Heart right ventricle (tissue), 16 donors: Measurements from ENCODE around the gene BAIAP2L2. TPM values are rescaled to one million over a fixed set of nuclear protein-coding genes. Genes with fewer than 3 reads are reported as not detected.
A peak's percentile ranks its signal among the peaks of the same experiment; 100 is the strongest.

Experiments used
- ATAC-seq, 8 donors: fragments of 200-7000 bp; cut with Tn5 transposase; one replicate each; pipeline ENCODE4 v1.9.1; 2020; ENCODE audit warnings: mild to moderate bottlenecking in 8 of 8, moderate library complexity in 8 of 8, moderate number of reproducible peaks in 1 of 8
- DNase-seq, 2 donors: peaks; one replicate each; pipeline ENCODE4 v3.0.0-alpha.2; 2020
- H3K27ac ChIP-seq, 10 donors: fragments of 200-600 bp; sonication (generic) in 2 of 10; one replicate each; pipeline versions ENCODE4 v1.5.0 to v1.8.0; 2020 to 2022; ENCODE audit warnings: mild to moderate bottlenecking in 3 of 10
- H3K27me3 ChIP-seq, 7 donors: fragments of 200-600 bp; one replicate each; pipeline ENCODE4 v1.8.0; 2021 to 2022; ENCODE audit warnings: mild to moderate bottlenecking in 2 of 7
- H3K36me3 ChIP-seq, 9 donors: fragments of 200-600 bp; sonication (generic) in 1 of 9; one replicate each; pipeline versions ENCODE4 v1.5.0 to v1.8.0; 2020 to 2022; ENCODE audit warnings: mild to moderate bottlenecking in 2 of 9
- H3K4me1 ChIP-seq, 9 donors: fragments of 200-600 bp; sonication (generic) in 1 of 9; one replicate each; pipeline versions ENCODE4 v1.5.0 to v1.8.0; 2020 to 2022; ENCODE audit warnings: mild to moderate bottlenecking in 4 of 9
- H3K4me3 ChIP-seq, 10 donors: fragments of 200-600 bp; sonication (generic) in 2 of 10; one replicate each; pipeline versions ENCODE4 v1.5.0 to v1.8.0; 2020 to 2022; ENCODE audit warnings: mild to moderate bottlenecking in 7 of 10, moderate library complexity in 2 of 10
- H3K9me3 ChIP-seq, 11 donors: fragments of 200-600 bp in 10 of 11; sonication (generic) in 2 of 11; one replicate each; pipeline versions ENCODE4 v1.5.0 to v1.8.0; 2013 to 2022; ENCODE audit warnings: mild to moderate bottlenecking in 2 of 11, control low read depth in 1 of 11, moderate library complexity in 1 of 11
- WGBS, 2 donors: extraction: QIAGEN DNeasy Blood & Tissue Kit; methylation state at CpG; one replicate each; pipeline ENCODE4 v1.1.7; 2013; ENCODE audit warnings: inconsistent platforms in 1 of 2; 5-methylcytosine and 5-hydroxymethylcytosine counted together
- intact Hi-C, 10 donors: fragments of 100-400 bp; cut with DNase I; formaldehyde crosslinking; loops; one replicate each; pipeline versions ENCODE4 v1.11.1 to v1.14.2; 2022
- polyA plus RNA-seq, 2 donors: library from polyadenylated mRNA; stranded (reverse); fragments of 200-250 nt; gene quantifications; one replicate each; pipeline ENCODE4 v1.2.3, GENCODE V29; 2013
- total RNA-seq, 10 donors: library from RNA; stranded (reverse); fragmentation: NEBNext Ultra II Directional in 3 of 10; extraction: Animal tissue kit (Norgen Biotek cat#: 25700) in 3 of 10; gene quantifications; one replicate each; pipeline versions ENCODE4 v1.2.1 to v1.2.4, GENCODE V29; 2021 to 2023
- TF ChIP-seq, protein P1 (sequence below), 9 donors: fragments of 200-600 bp; sonication (generic) in 2 of 9; IDR thresholded peaks; one replicate each; pipeline versions ENCODE4 v1.5.0 to v1.8.0; 2021 to 2022; ENCODE audit warnings: antibody characterized with exemption in 9 of 9, mild to moderate bottlenecking in 5 of 9, moderate library complexity in 1 of 9
- donor health status: Arrhythmogenic right ventricular cardiomyopathy.
- donor health status: ischemic (EF 13 %, LVEDD 7.1; RV severe dilation, severe dysfunction).
- donor health status: healthy with polysubstance abuse.
- donor health status: DM: no; HTN: yes; CAD: no.
- donor health status: DM: no; HTN: no; CAD: no.
- donor health status: ischemic (EF 25% LVEDD 6.9; RV normal size, moderate dysfunction).
- donor health status: ischemic (EF 25% LVEDD 5.7; RV mildly dilated, moderate dysfunction).
- donor health status: healthy.
- donor health status: DM: yes; HTN: yes; CAD: no.
- donor health status: Ischemic cardiomyopathy.
- donor health status: ischemic (EF 35%, LVEDD 5.7; RV mildly dilated, moderate dysfunction).
- donor health status: nonischemic (EF 11% LVEDD 7.7; RV severe dilation, severe dysfunction).
- donor health status: DM: yes; HTN: yes; CAD: no.
- donor health status: PGD.
- donor health status: ischemic (EF 29% LVEDD 5.4; RV normal size, mild dysfunction).
- donor health status: nonischemic (EF 23%, LVEDD 6.1; RV moderate dilation, normal function).

Gene BAIAP2L2
- total and polyA plus RNA-seq, 12 donors, result 0.12 to 0.37 (median 0.21) TPM; not detected in 4

DNA sequence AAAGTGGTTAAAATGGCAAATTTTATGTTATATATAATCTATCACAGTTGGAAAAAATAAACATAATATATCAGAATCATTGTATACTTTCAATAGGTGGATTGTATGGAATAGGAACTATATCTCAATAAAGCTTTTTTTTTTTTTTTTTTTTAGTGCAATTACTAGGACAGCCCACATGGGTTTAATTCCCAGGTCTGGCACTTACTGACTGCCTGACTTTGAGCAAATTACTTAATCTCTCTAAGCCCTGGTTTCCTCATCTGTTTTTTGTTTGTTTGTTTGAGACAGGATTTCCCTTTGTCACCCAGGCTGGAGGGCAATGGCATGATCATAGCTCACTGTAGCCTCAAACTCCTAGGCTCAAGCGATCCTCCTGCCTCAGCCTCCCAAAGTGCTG is 26.1 kb upstream of the BAIAP2L2 start:
- intact Hi-C loops, result no loop called here
- Histone ChIP-seq H3K27me3 (no peaks in the 10 kb centered on the region), H3K4me3 (no peak overlapping the region), H3K4me1 (peaks cover 0 to 3% (median 0%) of the 10 kb centered on the region in 9 donors), H3K27ac (no peak overlapping the region), H3K36me3 (peaks cover 0 to 73% (median 0%) of the 10 kb centered on the region in 9 donors), H3K9me3 (no peaks in the 10 kb centered on the region)
- TF ChIP-seq, protein P1, sequence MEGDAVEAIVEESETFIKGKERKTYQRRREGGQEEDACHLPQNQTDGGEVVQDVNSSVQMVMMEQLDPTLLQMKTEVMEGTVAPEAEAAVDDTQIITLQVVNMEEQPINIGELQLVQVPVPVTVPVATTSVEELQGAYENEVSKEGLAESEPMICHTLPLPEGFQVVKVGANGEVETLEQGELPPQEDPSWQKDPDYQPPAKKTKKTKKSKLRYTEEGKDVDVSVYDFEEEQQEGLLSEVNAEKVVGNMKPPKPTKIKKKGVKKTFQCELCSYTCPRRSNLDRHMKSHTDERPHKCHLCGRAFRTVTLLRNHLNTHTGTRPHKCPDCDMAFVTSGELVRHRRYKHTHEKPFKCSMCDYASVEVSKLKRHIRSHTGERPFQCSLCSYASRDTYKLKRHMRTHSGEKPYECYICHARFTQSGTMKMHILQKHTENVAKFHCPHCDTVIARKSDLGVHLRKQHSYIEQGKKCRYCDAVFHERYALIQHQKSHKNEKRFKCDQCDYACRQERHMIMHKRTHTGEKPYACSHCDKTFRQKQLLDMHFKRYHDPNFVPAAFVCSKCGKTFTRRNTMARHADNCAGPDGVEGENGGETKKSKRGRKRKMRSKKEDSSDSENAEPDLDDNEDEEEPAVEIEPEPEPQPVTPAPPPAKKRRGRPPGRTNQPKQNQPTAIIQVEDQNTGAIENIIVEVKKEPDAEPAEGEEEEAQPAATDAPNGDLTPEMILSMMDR (IDR thresholded peaks at IDR 0.05), result no peak
- WGBS, 2 donors, result 100% methylated on average over 1 of the region's 1 CpG
- ATAC-seq, result no peak
- no peak for DNase-seq

- ATAC-seq (peak in 1 of 8 donors; percentile 40), DNase-seq (no peak)
- Histone ChIP-seq H3K36me3 (peaks cover 0 to 74% (median 0%) of the 10 kb centered on the region in 9 donors), H3K4me3 (no peak overlapping the region), H3K27ac (no peak overlapping the region), H3K9me3 (no peaks in the 10 kb centered on the region), H3K27me3 (no peaks in the 10 kb centered on the region), H3K4me1 (peaks cover 0 to 14% (median 0%) of the 10 kb centered on the region in 9 donors)
- TF ChIP-seq, protein P1 (IDR thresholded peaks at IDR 0.05), result no peak
- intact Hi-C loops, result no loop called here
- 89 to 93% methylated on average over 4 of the region's 4 CpGs for WGBS, 2 donors
Measured at GRCh38 chr22:38135133-38135706, 24.7 kb upstream of the BAIAP2L2 start.

DNA sequence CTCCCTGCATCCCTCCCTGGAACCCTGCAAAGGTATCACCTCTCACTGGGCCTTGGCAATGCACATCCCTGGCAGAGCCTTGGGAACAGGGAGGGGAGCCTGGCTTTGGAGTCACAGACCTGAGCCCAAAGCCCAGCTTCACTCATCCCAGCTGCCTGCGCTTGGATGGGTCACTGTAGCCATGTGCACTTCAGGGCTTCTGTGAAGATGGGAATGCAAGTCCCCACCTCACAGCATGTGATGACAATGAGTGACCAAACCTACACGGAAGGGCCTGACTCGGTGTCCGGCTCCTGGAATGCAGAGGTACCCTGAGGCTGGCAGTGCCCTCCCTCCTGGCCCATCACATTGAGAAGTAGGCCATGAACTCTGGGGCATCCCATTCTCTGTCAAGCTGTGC is 22.8 kb upstream of the BAIAP2L2 start:
- WGBS, 2 donors, result 95 to 98% methylated on average over 4 of the region's 4 CpGs
- no peak overlapping the region for H3K4me3 ChIP-seq
- TF ChIP-seq, protein P1 (IDR thresholded peaks at IDR 0.05), result no peak
- intact Hi-C loops, result no loop called here
- DNase-seq (no peak), ATAC-seq (no peak)
- no peaks in the 10 kb centered on the region for H3K9me3 ChIP-seq
- H3K36me3 ChIP-seq, result peaks cover 0 to 71% (median 5%) of the 10 kb centered on the region in 9 donors
- no peaks in the 10 kb centered on the region for H3K27me3 ChIP-seq
- no peak overlapping the region for H3K27ac ChIP-seq
- peaks cover 0 to 14% (median 0%) of the 10 kb centered on the region in 9 donors for H3K4me1 ChIP-seq

- no peaks in the 10 kb centered on the region for H3K9me3 ChIP-seq
- H3K27me3 ChIP-seq, result no peaks in the 10 kb centered on the region
- no peak overlapping the region for H3K4me3 ChIP-seq
- peaks cover 0 to 14% (median 0%) of the 10 kb centered on the region in 9 donors for H3K4me1 ChIP-seq
- intact Hi-C loops, result no loop called here
- H3K36me3 ChIP-seq, result peaks cover 0 to 72% (median 5%) of the 10 kb centered on the region in 9 donors
- ATAC-seq (peak in 1 of 8 donors; percentile 51), DNase-seq (no peak)
- TF ChIP-seq, protein P1 (IDR thresholded peaks at IDR 0.05), result no peak
- no peak overlapping the region for H3K27ac ChIP-seq
- WGBS, 2 donors, result 92 to 96% methylated on average over 28 of the region's 28 CpGs
Measured at GRCh38 chr22:38132794-38133193, 22.3 kb upstream of the BAIAP2L2 start.
